Esophagus squamous epithelium (tissue), 5 donors: Measurements from ENCODE around the gene AP5S1. TPM values are rescaled to one million over a fixed set of nuclear protein-coding genes. Genes with fewer than 3 reads are reported as not detected.

Experiments
- DNase-seq: peaks from one replicate; lab custom pipeline; 2025; lab: John Stamatoyannopoulos, UW
- H3K27ac ChIP-seq, 4 donors: fragments of 200-600 bp; sonication (generic); one replicate each; pipeline ENCODE4 v1.5.1; 2016 to 2019; ENCODE audit warnings: mild to moderate bottlenecking in 1 of 4
- H3K27me3 ChIP-seq, 4 donors: fragments of 200-600 bp; sonication (generic); 1 replicate in 3 of 4; 2 replicates in 1 of 4; pipeline versions ENCODE4 v1.5.1 to v1.6.0; 2017 to 2021; ENCODE audit warnings: antibody characterized with exemption in 1 of 4
- H3K36me3 ChIP-seq, 3 donors: fragments of 200-600 bp; sonication (generic); one replicate each; pipeline ENCODE4 v1.5.1; 2016 to 2019
- H3K4me1 ChIP-seq, 3 donors: fragments of 200-600 bp; sonication (generic); one replicate each; pipeline ENCODE4 v1.5.1; 2017 to 2019
- H3K4me3 ChIP-seq, 4 donors: fragments of 200-600 bp; sonication (generic); 1 replicate in 3 of 4; 2 replicates in 1 of 4; pipeline ENCODE4 v1.5.1; 2016 to 2019; ENCODE audit warnings: mild to moderate bottlenecking in 2 of 4, moderate library complexity in 1 of 4
- H3K9me3 ChIP-seq, 3 donors: fragments of 200-600 bp; sonication (generic); one replicate each; pipeline ENCODE4 v1.5.1; 2016 to 2019
- CTCF ChIP-seq, 6 experiments: fragments of 450-650 bp in 4 of 6; fragments of 200-600 bp in 2 of 6; sonication (generic) in 2 of 6; IDR thresholded peaks; one replicate each; pipeline ENCODE4 v1.5.1; 2016 to 2019; ENCODE audit warnings: antibody characterized with exemption in 6 of 6, mild to moderate bottlenecking in 4 of 6, moderate library complexity in 4 of 6
- POLR2A ChIP-seq, 4 donors: fragments of 450-650 bp; IDR thresholded peaks; one replicate each; pipeline ENCODE4 v1.6.1; 2017; ENCODE audit warnings: antibody characterized with exemption in 4 of 4, mild to moderate bottlenecking in 4 of 4, moderate library complexity in 3 of 4
- WGBS, 2 donors: methylation state at CpG; one replicate each; pipeline ENCODE4 v1.1.5; 2018; 5-methylcytosine and 5-hydroxymethylcytosine counted together
- intact Hi-C: fragments of 100-400 bp; cut with DNase I; formaldehyde crosslinking; loops from one replicate; pipeline ENCODE4 v1.15.0; 2022
- total RNA-seq, 4 donors: library from RNA; depleted of rRNA; stranded (reverse); fragments of >200 nt; gene quantifications; one replicate each; pipeline ENCODE4 v1.1.0, GENCODE V29; 2016
- donor health status: DM: yes; HTN: yes; CAD: no.

The AP5S1 gene
- total RNA-seq, 4 donors from 2014 or later = 5.8 to 12.8 (median 10.4) TPM

- Histone ChIP-seq H3K9me3 (no peaks in the 10 kb centered on the region), H3K36me3 (peaks cover 6 to 25% (median 17%) of the 10 kb centered on the region in 3 donors), H3K4me3 (peak overlapping the region; percentile 49 to 78 (median 64)), H3K27me3 (no peaks in the 10 kb centered on the region), H3K27ac (peak overlapping the region; percentile 92 to 98 (median 97)), H3K4me1 (peaks cover 41 to 73% (median 47%) of the 10 kb centered on the region in 3 donors)
- no peak for TF ChIP-seq POLR2A (IDR thresholded peaks at IDR 0.05)
- no peak for TF ChIP-seq CTCF (IDR thresholded peaks at IDR 0.05)
- DNase-seq = no peak
- intact Hi-C loops = no loop called here
- WGBS, 2 donors = 32 to 44% methylated on average over 6 of the region's 33 CpGs
Measured at GRCh38 chr20:3796477-3797225, 23.7 kb upstream of the AP5S1 start.

GRCh38 chr20:3797226-3797545 is 23.2 kb upstream of the AP5S1 start:
- 36 to 53% methylated on average over 3 to 5 of the region's 5 CpGs for whole genome bisulfite sequencing, 2 donors
- H3K27me3 ChIP-seq = no peaks in the 10 kb centered on the region
- TF ChIP-seq POLR2A (IDR thresholded peaks at IDR 0.05) (no peak), CTCF (IDR thresholded peaks at IDR 0.05) (no peak)

GRCh38 chr20:3797592-3798372 is 22.6 kb upstream of the AP5S1 start:
- DNase-seq = no peak
- 22 to 39% methylated on average over 13 to 19 of the region's 19 CpGs for WGBS, 2 donors

More at GRCh38 chr20:3797226-3797545, 23.2 kb upstream of the AP5S1 start:
- H3K4me3 ChIP-seq = peak overlapping the region; percentile 49 to 78 (median 64)
- peaks cover 41 to 78% (median 47%) of the 10 kb centered on the region in 3 donors for H3K4me1 ChIP-seq
- no peaks in the 10 kb centered on the region for H3K9me3 ChIP-seq
- peak overlapping the region; percentile 92 to 98 (median 97) for H3K27ac ChIP-seq
- DNase-seq = no peak
- peaks cover 9 to 30% (median 23%) of the 10 kb centered on the region in 3 donors for H3K36me3 ChIP-seq
- intact Hi-C loops = no loop called here

GRCh38 chr20:3798373-3798768 is 22.0 kb upstream of the AP5S1 start:
- H3K27ac ChIP-seq = peak overlapping the region; percentile 75 to 97 (median 94)
- H3K4me1 ChIP-seq = peaks cover 41 to 85% (median 47%) of the 10 kb centered on the region in 3 donors
- intact Hi-C loops = no loop called here
- 72 to 78% methylated on average over 4 to 5 of the region's 5 CpGs for WGBS, 2 donors
- no peaks in the 10 kb centered on the region for H3K27me3 ChIP-seq
- H3K36me3 ChIP-seq = peaks cover 9 to 42% (median 34%) of the 10 kb centered on the region in 3 donors
- H3K9me3 ChIP-seq = no peaks in the 10 kb centered on the region
- H3K4me3 ChIP-seq = peak overlapping the region in 1 of 4 donors; percentile 28
- DNase-seq = no peak
- TF ChIP-seq POLR2A (IDR thresholded peaks at IDR 0.05) = no peak

More at GRCh38 chr20:3797592-3798372, 22.6 kb upstream of the AP5S1 start:
- Histone ChIP-seq H3K4me1 (peaks cover 41 to 84% (median 47%) of the 10 kb centered on the region in 3 donors), H3K9me3 (no peaks in the 10 kb centered on the region), H3K27ac (peak overlapping the region; percentile 92 to 98 (median 97)), H3K36me3 (peaks cover 9 to 36% (median 29%) of the 10 kb centered on the region in 3 donors), H3K27me3 (no peaks in the 10 kb centered on the region), H3K4me3 (peak overlapping the region; percentile 49 to 78 (median 64))
- intact Hi-C loops = no loop called here
- TF ChIP-seq POLR2A (IDR thresholded peaks at IDR 0.05) (no peak), CTCF (IDR thresholded peaks at IDR 0.05) (no peak)

- H3K4me1 ChIP-seq = peaks cover 41 to 89% (median 49%) of the 10 kb centered on the region in 3 donors
- H3K27ac ChIP-seq = peak overlapping the region; percentile 67 to 97 (median 94)
- no peak for DNase-seq
- no peaks in the 10 kb centered on the region for H3K9me3 ChIP-seq
- TF ChIP-seq POLR2A (IDR thresholded peaks at IDR 0.05) (no peak), CTCF (IDR thresholded peaks at IDR 0.05) (no peak)
- WGBS, 2 donors = 83 to 88% methylated on average over 2 to 3 of the region's 3 CpGs
- peaks cover 9 to 47% (median 40%) of the 10 kb centered on the region in 3 donors for H3K36me3 ChIP-seq
- intact Hi-C loops = no loop called here
- H3K27me3 ChIP-seq = no peaks in the 10 kb centered on the region
- peak overlapping the region in 1 of 4 donors; percentile 28 for H3K4me3 ChIP-seq
Measured at GRCh38 chr20:3798908-3799248, 21.5 kb upstream of the AP5S1 start.
